ENCODE measurements around the gene CHPF.

The CHPF gene

DNA sequence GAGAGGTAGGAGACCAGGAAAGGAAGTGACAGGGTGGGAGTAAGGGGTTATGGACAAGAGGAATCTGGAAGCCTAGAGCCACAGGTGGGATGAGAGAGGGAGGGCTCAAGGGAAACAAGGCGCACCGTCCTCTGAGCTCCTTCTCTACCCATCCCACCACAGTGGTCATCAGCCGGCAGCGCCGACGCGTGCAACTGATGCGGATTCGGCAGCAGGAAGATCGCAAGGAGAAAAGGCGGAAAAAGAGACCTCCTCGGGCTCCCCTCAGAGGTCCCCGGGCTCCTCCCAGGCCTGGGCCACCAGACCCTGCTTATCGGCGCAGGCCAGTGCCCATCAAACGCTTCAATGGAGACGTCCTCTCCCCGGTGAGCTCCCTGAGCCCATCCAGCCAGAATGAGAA is 5.4 kb upstream of the CHPF start:
- Mint-ChIP-seq H3K36me3 (ENCODE audit: low read depth) (no peaks in the 10 kb centered on the region), H3K27ac (no peak overlapping the region), H3K9me3 (no peaks in the 10 kb centered on the region), H3K27me3 (ENCODE audit: low read depth) (peaks cover 48% of the 10 kb centered on the region), H3K4me3 (no peak overlapping the region), H3K4me1 (ENCODE audit: low read depth) (peaks cover 8% of the 10 kb centered on the region)

DNA sequence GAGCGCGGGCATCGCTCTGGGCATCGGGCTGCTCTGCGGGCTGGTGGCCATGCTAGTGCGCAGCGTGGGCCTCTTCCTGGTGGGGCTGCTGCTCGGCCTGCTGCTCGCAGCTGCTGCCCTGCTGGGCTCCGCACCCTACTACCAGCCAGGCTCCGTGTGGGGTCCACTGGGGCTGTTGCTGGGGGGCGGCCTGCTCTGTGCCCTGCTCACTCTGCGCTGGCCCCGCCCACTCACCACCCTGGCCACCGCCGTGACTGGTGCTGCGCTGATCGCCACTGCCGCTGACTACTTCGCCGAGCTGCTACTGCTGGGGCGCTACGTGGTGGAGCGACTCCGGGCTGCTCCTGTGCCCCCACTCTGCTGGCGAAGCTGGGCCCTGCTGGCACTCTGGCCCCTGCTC is 4.0 kb upstream of the CHPF start:
- H3K27me3 Mint-ChIP-seq (ENCODE audit: low read depth) = peaks cover 39% of the 10 kb centered on the region
- H3K4me1 Mint-ChIP-seq (ENCODE audit: low read depth) = peaks cover 11% of the 10 kb centered on the region
- H3K27ac Mint-ChIP-seq = no peak overlapping the region
- H3K36me3 Mint-ChIP-seq (ENCODE audit: low read depth) = no peaks in the 10 kb centered on the region
- no peak overlapping the region for H3K4me3 Mint-ChIP-seq
- H3K9me3 Mint-ChIP-seq = no peaks in the 10 kb centered on the region

DNA sequence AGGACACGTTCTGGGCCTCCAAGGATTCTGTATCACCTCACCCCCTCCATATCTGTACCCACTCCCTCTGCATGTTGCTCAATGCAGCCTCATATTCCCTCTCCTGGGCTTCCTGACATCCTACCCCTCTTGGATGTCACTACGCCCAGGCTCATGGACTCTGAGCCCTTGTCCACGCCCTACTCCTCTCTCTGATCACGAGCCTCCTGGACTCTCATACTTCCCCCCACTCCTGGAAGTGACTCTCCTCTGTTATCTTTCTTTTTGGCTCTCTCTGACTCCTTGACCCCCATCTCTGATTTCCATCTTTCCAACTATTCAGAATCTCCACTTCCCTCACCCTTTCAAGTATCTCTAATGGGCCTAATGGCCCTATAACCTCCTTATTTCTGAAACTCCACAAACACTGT is 2.3 kb upstream of the CHPF start:
- no peak overlapping the region for H3K27ac Mint-ChIP-seq
- H3K9me3 Mint-ChIP-seq = no peaks in the 10 kb centered on the region
- no peak overlapping the region for H3K4me3 Mint-ChIP-seq
- H3K4me1 Mint-ChIP-seq (ENCODE audit: low read depth) = peaks cover 13% of the 10 kb centered on the region
- peaks cover 5% of the 10 kb centered on the region for H3K36me3 Mint-ChIP-seq (ENCODE audit: low read depth)
- H3K27me3 Mint-ChIP-seq (ENCODE audit: low read depth) = peaks cover 31% of the 10 kb centered on the region

DNA sequence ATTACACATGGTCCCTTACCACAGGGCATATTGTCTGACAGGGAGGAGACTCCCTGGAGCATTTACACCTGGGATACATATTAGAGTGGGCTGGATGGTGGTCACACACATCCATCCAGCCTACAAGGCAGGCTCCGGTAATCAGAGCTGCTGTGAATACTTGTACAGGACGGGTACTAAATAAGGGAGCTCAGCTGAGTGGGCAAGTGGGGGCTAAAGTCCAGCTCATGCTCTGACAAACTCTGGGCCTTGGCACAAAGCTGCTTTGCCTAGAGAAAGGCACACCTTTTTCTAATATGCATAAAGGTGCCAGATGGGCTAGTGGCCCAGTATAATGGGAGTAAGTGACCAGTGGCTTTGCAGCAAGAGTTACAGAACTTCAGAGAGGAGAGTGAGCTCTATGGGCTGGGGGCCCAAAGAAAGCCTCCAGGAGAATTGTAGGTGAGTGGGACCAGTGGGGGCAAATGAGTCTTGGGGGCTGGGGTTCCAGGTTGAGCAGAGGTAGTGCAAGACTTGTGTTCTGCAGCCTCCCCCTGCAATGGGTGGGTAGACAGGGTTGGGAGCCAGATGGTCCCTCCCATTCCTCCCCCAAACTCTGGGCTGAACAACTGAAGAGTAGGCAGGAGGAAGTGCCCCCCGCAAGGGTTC is 1.8 kb upstream of the CHPF start:
- H3K4me3 Mint-ChIP-seq = no peak overlapping the region
- no peak overlapping the region for H3K27ac Mint-ChIP-seq
- peaks cover 26% of the 10 kb centered on the region for H3K27me3 Mint-ChIP-seq (ENCODE audit: low read depth)
- no peaks in the 10 kb centered on the region for H3K9me3 Mint-ChIP-seq
- H3K36me3 Mint-ChIP-seq (ENCODE audit: low read depth) = peaks cover 8% of the 10 kb centered on the region
- H3K4me1 Mint-ChIP-seq (ENCODE audit: low read depth) = peaks cover 11% of the 10 kb centered on the region

DNA sequence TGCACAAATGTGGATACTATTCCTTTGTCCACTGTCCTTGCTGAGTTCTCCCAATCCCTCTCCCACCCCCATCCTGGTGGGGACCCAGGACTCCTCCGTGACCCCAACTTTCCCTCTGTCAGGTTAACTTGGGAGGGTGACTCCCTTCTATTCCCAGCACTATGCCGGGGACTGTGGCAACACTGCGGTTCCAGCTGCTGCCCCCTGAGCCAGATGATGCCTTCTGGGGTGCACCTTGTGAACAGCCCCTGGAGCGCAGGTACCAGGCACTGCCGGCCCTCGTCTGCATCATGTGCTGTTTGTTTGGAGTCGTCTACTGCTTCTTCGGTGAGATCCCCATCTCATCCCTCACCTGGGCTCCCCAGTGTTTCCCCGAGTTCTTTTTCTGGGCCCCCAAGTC is 958 bp upstream of the CHPF start:
- peak overlapping the region; percentile 70 for H3K27ac Mint-ChIP-seq
- H3K4me1 Mint-ChIP-seq (ENCODE audit: low read depth) = peaks cover 11% of the 10 kb centered on the region
- no peaks in the 10 kb centered on the region for H3K9me3 Mint-ChIP-seq
- peaks cover 8% of the 10 kb centered on the region for H3K36me3 Mint-ChIP-seq (ENCODE audit: low read depth)
- H3K27me3 Mint-ChIP-seq (ENCODE audit: low read depth) = peaks cover 25% of the 10 kb centered on the region
- H3K4me3 Mint-ChIP-seq = peak overlapping the region; percentile 74

DNA sequence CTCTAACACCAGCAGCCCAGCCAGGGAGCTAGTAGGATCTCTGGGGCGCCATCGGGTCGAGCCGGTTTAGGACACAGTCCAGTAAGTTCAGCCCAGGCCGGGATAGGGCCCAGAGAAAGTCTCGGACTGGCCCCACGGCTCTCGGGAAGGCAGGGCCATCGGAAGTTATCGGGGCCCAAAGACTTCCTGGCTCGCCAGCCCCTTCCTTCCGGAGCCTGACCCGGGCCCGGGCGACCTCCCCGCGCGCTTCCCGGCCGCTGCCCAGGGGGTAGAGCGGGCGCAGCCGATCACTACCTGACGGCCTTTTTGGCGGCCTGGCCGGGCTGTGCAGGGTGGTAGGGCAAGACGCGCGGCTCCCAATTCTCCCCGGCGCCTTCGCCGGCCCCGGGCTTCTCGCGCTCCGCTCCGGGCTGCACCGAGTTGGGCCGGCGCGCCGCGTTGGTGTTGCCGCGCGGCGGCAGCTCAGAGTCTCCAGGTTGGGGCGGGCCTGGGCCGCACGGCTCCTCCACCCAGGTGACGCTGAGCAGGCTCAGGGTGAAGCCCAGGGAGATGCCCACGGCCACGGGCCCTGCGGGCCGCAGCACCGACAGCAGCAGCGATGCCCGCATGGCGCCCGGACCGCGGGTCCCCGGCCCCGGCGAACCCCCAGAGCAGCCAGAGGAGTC is 546 bp downstream of the CHPF start:
- Mint-ChIP-seq H3K27me3 (ENCODE audit: low read depth) (peaks cover 20% of the 10 kb centered on the region), H3K27ac (peak overlapping the region; percentile 87), H3K9me3 (no peaks in the 10 kb centered on the region), H3K4me1 (ENCODE audit: low read depth) (peaks cover 11% of the 10 kb centered on the region), H3K36me3 (ENCODE audit: low read depth) (peaks cover 10% of the 10 kb centered on the region), H3K4me3 (peak overlapping the region; percentile 88)

DNA sequence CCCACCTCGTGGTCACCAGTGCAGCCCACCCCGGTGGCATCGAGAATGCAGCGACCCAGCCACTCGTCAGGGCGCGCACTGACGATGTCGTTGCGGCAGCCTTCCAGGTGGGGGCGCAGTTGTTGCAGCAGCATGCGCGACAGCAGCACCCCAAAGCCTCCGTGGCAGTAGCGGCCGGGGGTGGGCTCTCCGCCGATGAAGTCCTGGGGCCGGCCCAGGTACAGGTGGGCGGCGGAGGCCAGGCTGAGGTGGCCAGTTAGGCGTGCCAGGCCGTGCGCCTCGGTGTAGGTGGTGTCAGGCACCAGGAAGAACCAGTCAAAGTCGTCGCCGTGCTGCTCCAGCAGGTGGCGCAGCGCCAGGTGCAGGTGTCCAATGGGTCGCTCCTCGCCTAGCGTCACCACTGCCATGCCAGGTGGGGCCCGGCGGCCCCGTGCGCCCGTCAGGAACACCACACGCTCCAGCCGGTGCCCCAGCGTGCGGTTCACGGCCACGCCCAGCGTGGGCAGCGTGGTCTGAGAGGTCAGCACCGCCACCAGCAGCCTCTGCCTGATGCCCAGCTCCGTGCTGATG is 1.9 kb downstream of the CHPF start:
- peaks cover 20% of the 10 kb centered on the region for H3K27me3 Mint-ChIP-seq (ENCODE audit: low read depth)

DNA sequence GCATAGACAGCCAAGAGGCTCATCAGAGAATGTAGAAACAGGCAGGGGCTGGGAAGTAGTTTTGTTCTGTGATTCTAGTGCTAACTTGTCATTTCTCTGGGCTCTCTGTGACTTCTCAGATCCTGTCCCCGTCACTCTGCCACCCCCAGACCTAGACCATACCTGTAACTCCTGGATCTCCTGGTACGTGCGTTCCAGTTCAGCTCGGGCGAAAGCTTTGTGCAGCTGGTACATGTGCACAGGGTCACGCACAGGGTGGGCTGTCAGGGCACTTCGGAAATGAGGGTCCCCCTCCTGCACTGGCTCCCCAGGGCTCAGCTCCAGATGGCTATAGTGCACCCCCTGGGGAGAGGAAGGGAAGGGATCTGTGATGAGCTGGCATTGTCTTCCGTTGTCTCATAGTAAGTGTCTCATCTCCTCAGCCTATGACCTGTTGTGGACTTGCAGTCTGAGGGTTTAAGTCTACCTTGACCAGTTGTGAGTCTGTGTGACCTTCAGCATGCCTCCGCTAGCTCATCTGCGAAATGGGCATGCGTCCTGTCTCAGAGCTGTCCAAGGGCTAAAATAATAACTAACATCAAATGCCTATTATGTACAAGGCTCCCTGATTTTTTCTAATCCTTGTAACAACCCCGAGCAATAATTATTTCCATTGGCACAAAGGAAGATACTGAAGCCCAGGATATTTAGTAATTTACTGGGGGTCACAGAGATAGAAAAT is 2.7 kb downstream of the CHPF start:
- peaks cover 11% of the 10 kb centered on the region for H3K4me1 Mint-ChIP-seq (ENCODE audit: low read depth)
- H3K27ac Mint-ChIP-seq = no peak overlapping the region
- H3K4me3 Mint-ChIP-seq = peak overlapping the region; percentile 88
- H3K27me3 Mint-ChIP-seq (ENCODE audit: low read depth) = peaks cover 15% of the 10 kb centered on the region
- no peaks in the 10 kb centered on the region for H3K9me3 Mint-ChIP-seq
- peaks cover 10% of the 10 kb centered on the region for H3K36me3 Mint-ChIP-seq (ENCODE audit: low read depth)

More for the DNA sequence above, 1.9 kb downstream of the CHPF start:
- H3K27ac Mint-ChIP-seq = no peak overlapping the region
- peaks cover 11% of the 10 kb centered on the region for H3K4me1 Mint-ChIP-seq (ENCODE audit: low read depth)
- peak overlapping the region; percentile 88 for H3K4me3 Mint-ChIP-seq
- H3K36me3 Mint-ChIP-seq (ENCODE audit: low read depth) = peaks cover 10% of the 10 kb centered on the region
- no peaks in the 10 kb centered on the region for H3K9me3 Mint-ChIP-seq

DNA sequence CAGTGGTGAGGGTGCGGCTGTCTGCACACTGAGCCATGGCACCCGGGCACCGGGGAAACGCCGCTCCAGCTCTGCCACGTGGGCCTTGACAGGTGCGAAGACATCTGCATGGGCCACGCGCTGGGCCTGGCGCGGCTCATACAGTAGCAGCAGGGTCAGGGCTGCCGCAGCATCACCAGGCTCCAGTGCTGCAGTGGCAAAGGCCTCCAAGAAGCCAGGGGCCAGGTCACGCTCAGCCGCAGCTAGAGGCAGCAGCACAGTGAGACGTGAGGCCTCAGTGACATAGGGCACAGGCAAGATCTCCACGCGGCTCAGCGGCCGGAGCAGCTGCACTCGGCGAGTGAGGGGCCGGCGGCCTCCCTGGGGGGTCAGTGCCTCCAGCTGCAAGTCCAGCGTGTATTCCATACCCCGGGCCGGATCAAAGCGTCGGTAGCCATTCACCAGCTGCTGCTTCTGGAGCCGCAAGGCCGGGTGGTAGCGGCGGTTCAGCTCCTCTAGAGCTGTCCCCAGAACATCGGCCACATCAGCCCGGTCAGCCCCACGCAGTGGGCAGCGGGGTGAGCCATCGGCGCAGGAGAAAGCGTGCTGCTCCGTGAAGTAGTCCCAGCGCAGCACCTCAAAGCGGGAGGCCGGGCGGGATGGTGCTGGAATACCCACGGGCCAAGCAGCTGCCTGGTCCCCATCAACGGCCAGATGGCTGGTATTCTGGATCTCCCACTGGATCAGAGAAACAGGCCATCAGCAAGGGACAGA is 3.5 kb downstream of the CHPF start:
- H3K27me3 Mint-ChIP-seq (ENCODE audit: low read depth) = peaks cover 10% of the 10 kb centered on the region
- no peaks in the 10 kb centered on the region for H3K9me3 Mint-ChIP-seq

DNA sequence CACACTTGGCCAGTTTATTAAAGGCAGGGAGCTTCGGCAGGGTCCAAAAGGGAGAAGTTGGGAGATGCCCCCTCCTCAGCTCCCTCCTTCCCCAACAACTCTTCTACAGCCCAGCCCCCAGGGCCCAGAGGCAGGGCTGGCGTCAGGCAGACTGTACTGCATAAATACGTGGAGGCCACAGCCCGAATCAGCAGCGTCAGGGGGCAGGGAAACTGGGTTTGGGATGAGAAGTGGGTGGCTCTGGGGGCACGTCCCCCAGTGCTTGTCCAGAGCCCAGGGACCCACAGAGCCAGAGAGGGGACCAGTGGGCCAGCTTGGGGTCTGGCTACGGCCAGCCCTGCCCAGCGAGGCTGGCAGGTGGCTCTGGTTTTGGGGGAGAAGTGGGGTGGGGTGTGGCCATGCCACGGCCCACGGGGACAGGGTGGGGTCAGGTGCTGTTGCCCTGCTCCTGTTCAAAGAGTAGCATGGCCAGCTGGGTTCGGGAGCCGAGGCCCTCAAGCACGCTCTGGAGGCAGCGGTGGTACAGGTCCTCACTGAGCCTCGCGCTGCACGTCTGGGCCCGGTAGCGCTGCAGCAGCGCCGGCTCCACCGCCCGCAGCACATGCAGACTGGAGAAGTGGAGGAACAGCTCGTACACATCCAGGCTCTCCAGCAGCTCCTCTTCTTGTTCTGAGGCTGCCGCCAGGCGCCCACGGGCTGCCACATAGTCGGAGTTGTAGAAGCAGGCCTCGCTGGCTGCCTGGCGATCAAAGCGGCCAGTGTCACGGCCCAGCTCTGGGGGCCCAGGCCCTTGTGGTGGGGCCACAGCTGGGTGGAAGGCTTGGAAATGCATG is 4.4 kb downstream of the CHPF start:
- H3K36me3 Mint-ChIP-seq (ENCODE audit: low read depth) = peaks cover 10% of the 10 kb centered on the region
- H3K4me1 Mint-ChIP-seq (ENCODE audit: low read depth) = peaks cover 9% of the 10 kb centered on the region
- no peak overlapping the region for H3K4me3 Mint-ChIP-seq
- H3K27me3 Mint-ChIP-seq (ENCODE audit: low read depth) = peaks cover under 1% of the 10 kb centered on the region
- no peak overlapping the region for H3K27ac Mint-ChIP-seq
- no peaks in the 10 kb centered on the region for H3K9me3 Mint-ChIP-seq

More for the DNA sequence above, 3.5 kb downstream of the CHPF start:
- no peak overlapping the region for H3K27ac Mint-ChIP-seq
- peak overlapping the region; percentile 25 for H3K4me3 Mint-ChIP-seq
- peaks cover 10% of the 10 kb centered on the region for H3K36me3 Mint-ChIP-seq (ENCODE audit: low read depth)
- H3K4me1 Mint-ChIP-seq (ENCODE audit: low read depth) = peaks cover 11% of the 10 kb centered on the region

DNA sequence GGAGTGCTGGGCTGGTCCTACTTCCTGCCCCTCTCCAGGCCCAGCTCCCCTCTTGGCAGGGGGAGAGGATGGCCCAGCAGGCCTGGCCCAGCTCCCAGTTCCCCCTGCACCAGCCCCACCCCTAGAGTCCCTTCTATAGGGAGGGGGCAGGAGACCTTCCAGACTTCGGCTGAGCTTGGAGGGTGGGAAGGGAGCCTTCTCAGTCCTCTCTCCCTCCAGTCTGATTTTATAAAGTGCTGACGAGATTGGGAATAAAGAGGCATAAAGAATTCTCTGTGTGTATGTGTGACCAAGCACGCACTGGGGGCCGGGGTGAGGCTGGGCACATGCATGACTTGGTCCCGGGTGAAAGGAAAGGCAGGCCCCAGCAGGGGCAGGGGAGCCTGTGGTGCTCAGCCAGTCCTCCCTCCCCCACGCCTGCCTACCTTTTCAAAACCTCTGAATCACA is 5.1 kb downstream of the CHPF start:
- Mint-ChIP-seq H3K27me3 (ENCODE audit: low read depth) (no peaks in the 10 kb centered on the region), H3K9me3 (no peaks in the 10 kb centered on the region), H3K4me1 (ENCODE audit: low read depth) (peaks cover 9% of the 10 kb centered on the region), H3K27ac (no peak overlapping the region), H3K36me3 (ENCODE audit: low read depth) (peaks cover 10% of the 10 kb centered on the region), H3K4me3 (no peak overlapping the region)

DNA sequence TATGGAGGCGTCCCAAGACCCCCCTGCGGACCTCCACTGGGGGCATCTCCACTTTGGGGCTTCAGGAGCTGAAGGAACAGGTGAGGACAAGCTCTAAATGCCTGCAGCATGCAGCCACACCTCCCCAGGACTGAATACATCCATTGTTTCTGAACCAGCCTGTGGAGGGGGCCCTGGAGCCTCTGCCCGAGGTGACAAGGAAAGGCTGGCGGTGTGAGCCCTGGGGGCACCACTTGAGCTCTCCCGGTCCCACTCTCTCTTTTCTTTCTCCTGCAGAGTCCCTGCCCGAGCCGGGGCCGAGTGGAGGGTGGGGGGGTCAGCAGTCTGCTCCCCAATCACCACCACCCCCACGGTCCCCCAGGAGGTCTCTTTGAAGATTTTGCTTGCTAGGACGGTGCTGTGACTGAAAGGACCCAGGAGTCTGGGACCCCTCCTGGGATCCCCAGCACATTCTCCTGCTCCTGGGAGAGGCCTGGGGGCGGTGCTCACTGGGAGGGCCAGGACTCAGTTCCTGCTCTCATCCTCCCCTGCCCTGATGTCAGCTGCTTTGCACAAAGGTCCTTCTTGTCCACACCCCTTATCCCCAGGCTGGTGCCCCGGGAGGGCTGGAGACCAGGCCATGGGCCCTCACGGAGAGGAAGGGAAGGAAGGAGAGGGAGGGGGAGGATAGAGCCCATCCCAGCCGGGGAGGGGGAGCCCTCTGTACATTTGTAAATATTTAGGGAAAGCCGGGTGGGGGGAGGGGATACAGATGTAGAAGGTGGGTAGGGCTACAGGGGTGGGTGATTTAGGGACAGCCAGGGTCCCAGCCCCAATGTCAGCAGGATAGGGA is 5.7 kb downstream of the CHPF start:
- H3K36me3 Mint-ChIP-seq (ENCODE audit: low read depth) = peaks cover 10% of the 10 kb centered on the region
- no peak overlapping the region for H3K27ac Mint-ChIP-seq
- H3K9me3 Mint-ChIP-seq = no peaks in the 10 kb centered on the region
- H3K4me3 Mint-ChIP-seq = no peak overlapping the region
- H3K27me3 Mint-ChIP-seq (ENCODE audit: low read depth) = no peaks in the 10 kb centered on the region
- H3K4me1 Mint-ChIP-seq (ENCODE audit: low read depth) = peaks cover 8% of the 10 kb centered on the region

DNA sequence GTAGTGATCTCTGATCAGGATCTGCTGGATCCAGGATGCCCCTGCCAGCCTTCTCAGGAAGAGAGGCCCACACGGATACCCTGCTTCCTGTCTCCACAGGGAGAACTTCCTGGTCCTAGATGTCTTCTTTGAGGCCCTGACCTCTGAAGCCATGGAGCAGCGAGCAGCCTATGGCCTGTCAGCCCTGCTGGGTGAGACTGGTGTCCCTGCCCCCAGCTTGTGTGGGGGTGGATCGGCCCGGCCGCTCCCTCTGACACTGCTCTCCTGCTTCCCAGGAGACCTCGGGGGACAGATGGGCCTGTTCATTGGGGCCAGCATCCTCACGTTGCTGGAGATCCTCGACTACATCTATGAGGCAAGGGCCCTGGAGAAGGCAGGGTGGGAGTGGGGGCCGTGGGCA is 6.6 kb downstream of the CHPF start:
- no peaks in the 10 kb centered on the region for H3K9me3 Mint-ChIP-seq
- H3K27me3 Mint-ChIP-seq (ENCODE audit: low read depth) = no peaks in the 10 kb centered on the region
- H3K4me3 Mint-ChIP-seq = no peak overlapping the region
- no peaks in the 10 kb centered on the region for H3K4me1 Mint-ChIP-seq (ENCODE audit: low read depth)
- peaks cover 10% of the 10 kb centered on the region for H3K36me3 Mint-ChIP-seq (ENCODE audit: low read depth)
- H3K27ac Mint-ChIP-seq = no peak overlapping the region
